NCI-H2107 treated with DMSO at 0.1 percent for 48 hours (cell line): Measurements from ENCODE around the gene GRM8.
A peak's percentile ranks its signal among the peaks of the same experiment; 100 is the strongest.

Experiments used
- DNase-seq: peaks from one replicate; lab custom pipeline; 2025; ENCODE audit not compliant: unreplicated experiment; lab: John Stamatoyannopoulos, UW

The GRM8 gene

GRCh38 chr7:126569402-126569801, 683.3 kb downstream of the GRM8 start:
- DNase-seq: peak; percentile 62

GRCh38 chr7:126557271-126557670, 695.5 kb downstream of the GRM8 start:
- DNase-seq: no peak

GRCh38 chr7:126541406-126541805, 711.3 kb downstream of the GRM8 start:
- DNase-seq: no peak

- DNase-seq: peak; percentile 70
Observed at GRCh38 chr7:126535176-126535575, 717.6 kb downstream of the GRM8 start.

GRCh38 chr7:126533715-126534114, 719.0 kb downstream of the GRM8 start:
- no peak for DNase-seq

GRCh38 chr7:126529833-126530232, 722.9 kb downstream of the GRM8 start:
- DNase-seq: no peak

- DNase-seq: no peak
Observed at GRCh38 chr7:126529254-126529653, 723.5 kb downstream of the GRM8 start.

- no peak for DNase-seq
Observed at GRCh38 chr7:126525906-126526305, 726.8 kb downstream of the GRM8 start.

GRCh38 chr7:126524967-126525366, 727.8 kb downstream of the GRM8 start:
- no peak for DNase-seq

- no peak for DNase-seq
Observed at GRCh38 chr7:126511046-126511445, 741.7 kb downstream of the GRM8 start.

- DNase-seq: no peak
Observed at GRCh38 chr7:126501617-126502016, 751.1 kb downstream of the GRM8 start.

GRCh38 chr7:126499481-126499880, 753.3 kb downstream of the GRM8 start:
- no peak for DNase-seq

GRCh38 chr7:126495733-126496132, 757.0 kb downstream of the GRM8 start:
- DNase-seq: no peak

- DNase-seq: no peak
Observed at GRCh38 chr7:126495001-126495400, 757.7 kb downstream of the GRM8 start.

- no peak for DNase-seq
Observed at GRCh38 chr7:126493801-126494200, 758.9 kb downstream of the GRM8 start.

GRCh38 chr7:126489874-126490273, 762.9 kb downstream of the GRM8 start:
- no peak for DNase-seq

GRCh38 chr7:126487728-126488442, 764.9 kb downstream of the GRM8 start:
- DNase-seq: no peak

GRCh38 chr7:126486806-126487205, 765.9 kb downstream of the GRM8 start:
- DNase-seq: no peak

- DNase-seq: no peak
Observed at GRCh38 chr7:126485791-126486190, 767.0 kb downstream of the GRM8 start.

- DNase-seq: peak; percentile 81
Observed at GRCh38 chr7:126483972-126484371, 768.8 kb downstream of the GRM8 start.

GRCh38 chr7:126472825-126473224, 779.9 kb downstream of the GRM8 start:
- no peak for DNase-seq

- DNase-seq: no peak
Observed at GRCh38 chr7:126462405-126462804, 790.3 kb downstream of the GRM8 start.

- DNase-seq: no peak
Observed at GRCh38 chr7:126460664-126461063, 792.1 kb downstream of the GRM8 start.
